DMS 273 (cell line): ENCODE results near the gene GSTO1.
"Not testable (repeated sequence)": the region's sequence is repeated elsewhere in the genome, so short reads cannot be mapped to it uniquely, and the experiment has no call there.

Source experiments
- DNase-seq: peaks from one replicate; lab custom pipeline; 2025; ENCODE audit not compliant: unreplicated experiment; lab: John Stamatoyannopoulos, UW

GSTO1 gene

GRCh38 chr10:104248931-104249330 lies 5.8 kb upstream of the GSTO1 start:
- not testable (repeated sequence) for DNase-seq

GRCh38 chr10:104250371-104250770 lies 4.3 kb upstream of the GSTO1 start:
- DNase-seq: no peak

GRCh38 chr10:104251443-104251842 lies 3.2 kb upstream of the GSTO1 start:
- DNase-seq: no peak

- DNase-seq: peak; percentile 48
Measured at GRCh38 chr10:104252368-104252767, 2.3 kb upstream of the GSTO1 start.

DNA sequence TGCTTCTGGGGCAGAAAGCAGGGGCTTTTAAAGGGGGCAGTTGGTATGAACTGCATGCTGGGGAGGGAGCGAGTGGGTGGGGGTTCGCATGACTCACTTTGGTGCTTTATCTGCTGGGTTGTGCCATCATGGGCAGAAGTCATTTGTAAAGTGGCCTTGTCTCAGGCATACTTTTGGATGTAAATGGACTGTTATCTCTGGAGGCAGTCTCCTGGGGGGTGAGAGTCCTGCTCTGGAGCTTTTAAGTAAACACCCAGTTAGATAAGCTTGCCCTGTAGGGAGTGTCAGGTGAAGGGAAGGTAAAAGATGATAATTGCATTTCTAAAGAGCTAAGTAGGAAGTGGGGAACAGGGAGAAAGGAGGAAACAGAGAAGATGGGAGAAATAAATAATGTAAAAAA lies 1.6 kb upstream of the GSTO1 start:
- no peak for DNase-seq

DNA sequence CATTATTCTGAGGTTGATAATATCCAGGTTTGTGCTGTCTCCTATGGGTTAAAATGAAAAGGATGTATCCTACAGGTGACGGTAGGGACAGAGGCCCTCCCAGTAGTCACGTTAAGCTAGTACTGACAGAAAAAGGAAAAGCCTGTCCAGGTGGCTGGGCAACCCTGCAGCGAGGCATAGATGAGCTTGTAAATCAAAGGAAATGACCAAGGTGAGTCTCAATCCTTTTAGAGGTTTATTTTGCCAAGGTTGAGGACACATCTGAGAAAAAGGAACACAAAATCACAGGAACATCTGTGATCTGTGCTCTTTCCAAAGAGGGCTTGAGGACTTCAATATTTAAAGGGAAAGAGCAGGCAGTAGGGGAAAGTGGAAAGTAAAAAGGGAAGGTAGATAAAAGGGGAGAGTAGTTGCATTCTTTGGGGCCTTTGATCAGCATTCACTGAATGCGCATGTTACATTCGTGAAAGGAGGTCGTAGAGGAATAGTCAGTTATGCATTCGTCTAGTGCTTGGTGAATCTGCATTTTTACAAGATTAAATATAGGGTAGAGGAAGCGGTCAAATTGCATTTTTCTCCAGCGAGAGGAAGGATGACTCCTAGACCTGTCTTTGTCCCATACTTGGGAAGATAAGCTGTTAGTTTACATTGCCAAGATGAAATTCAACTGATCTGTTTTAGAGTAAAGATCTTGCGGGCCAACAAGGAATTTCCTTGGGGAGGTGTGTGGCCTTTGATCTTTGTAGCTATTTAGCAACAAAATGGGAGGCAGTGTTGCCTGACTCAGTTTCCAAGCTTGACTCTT lies 884 bp upstream of the GSTO1 start:
- DNase-seq: no peak

DNA sequence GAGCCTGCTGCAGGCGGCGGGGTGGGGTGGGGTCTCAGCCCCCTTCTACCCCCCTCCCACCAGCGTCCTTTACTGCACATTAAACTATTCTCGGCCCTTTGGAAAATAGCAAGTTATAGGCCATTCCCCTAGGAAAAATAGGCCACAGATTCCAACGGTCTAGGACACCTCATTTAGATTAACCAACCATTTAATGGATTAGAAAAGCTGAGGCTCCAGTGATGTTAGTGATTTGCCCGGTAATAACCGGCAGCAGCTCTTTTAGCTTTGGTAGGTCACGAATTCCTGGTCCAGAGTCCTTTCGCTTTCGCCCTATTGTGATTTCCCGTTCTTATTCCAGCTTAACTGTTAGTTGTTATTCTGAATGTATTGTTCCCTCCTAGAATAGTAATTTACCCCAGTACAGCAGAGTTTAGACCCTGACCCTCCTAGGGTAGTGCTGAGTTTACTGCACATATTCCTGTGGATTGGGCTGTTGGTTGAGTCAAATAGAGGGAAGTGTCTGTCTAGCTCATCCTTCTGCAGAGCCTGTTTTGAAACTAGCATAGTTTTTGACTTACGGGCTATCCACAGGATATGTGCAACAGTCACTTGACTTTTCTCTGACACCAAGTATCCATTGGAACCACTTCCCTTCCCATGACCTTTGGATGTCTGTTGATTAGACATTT lies 754 bp downstream of the GSTO1 start:
- no peak for DNase-seq

DNA sequence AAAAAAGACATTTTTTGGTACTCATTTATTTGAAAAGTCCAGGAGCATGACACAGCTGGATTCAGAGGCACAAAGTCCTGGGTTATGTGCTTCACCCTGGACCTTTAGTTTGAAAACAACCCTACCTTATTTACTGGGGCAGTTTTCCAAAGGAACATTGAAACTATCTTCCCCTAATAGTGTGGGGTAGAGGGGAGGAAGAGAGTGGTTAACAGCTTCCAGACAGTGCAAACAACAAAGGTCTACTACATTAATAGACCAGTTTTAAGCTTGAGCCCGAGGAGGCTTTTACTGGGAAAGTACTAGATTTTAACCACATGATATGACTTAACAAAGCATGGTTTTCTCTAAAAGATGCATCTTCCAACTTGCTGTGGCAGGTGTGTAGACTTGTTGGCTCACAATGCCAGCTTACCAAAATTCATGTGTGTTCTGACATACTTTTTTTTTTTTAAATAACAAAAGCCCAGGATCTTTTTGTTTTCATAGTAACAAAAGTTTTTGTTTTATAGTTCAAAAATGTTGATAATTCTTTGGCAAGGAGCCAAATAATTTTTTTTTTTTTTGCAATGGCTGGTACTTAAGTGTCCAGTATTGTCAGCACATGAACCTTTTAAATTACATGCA lies 1.8 kb downstream of the GSTO1 start:
- no peak for DNase-seq

DNA sequence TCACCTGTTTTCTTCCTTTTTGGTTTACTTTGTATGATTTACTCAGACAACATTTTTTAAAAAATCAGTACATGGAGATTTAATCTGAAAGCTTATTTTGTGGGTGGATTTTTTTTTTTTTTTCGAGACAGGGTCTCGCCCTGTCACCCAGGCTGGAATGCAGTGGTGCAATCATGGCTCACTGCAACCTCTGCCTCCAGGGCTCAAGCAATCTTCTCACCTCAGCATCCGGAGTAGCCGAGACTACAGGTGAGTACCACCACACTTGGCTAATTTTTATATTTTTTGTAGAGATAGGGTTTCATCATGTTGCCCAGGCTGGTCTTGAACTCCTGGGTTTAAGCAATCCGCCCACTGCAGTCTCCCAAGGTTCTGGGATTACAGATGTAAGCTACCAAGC lies 2.5 kb downstream of the GSTO1 start:
- no peak for DNase-seq

GRCh38 chr10:104258209-104258608 lies 3.5 kb downstream of the GSTO1 start:
- DNase-seq: no peak

- DNase-seq: no peak
Measured at GRCh38 chr10:104259456-104259855, 4.8 kb downstream of the GSTO1 start.

DNA sequence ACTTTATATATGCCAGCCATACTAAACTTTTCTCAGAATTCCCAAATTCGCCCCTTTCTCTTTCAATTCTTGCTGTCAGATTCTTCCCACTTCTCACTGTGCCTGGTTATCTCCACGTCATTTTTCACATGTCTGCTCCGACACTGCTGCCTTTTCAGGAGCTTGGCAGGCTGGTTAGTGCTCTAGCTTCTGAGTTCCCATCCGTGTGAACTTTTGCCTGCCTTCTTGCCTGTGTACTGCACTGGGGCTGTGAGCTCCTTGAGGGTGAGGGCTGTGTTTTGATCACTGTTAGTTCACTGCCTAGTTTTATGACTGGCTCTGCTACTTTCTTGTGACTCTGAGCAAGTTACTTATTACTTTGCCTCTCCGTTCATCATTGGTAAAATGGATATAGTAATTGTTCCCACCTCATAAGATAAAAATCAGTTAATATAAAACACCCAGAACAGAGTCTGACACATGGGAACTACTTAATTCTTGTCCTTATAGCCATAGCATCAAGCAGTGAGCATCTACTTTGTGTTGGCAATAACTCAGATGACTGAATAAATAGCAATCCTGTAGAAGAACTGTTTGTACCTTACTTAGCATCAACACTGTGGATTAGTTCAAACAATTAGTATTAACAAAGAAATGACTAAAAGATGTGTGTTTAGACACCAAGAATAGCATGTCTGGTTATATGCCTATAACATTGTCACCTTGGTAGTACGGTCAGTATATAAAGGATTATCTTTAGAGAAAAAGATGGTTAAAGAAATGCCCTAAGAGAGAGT lies 5.5 kb downstream of the GSTO1 start:
- no peak for DNase-seq

- DNase-seq: no peak
Measured at GRCh38 chr10:104260775-104261115, 6.1 kb downstream of the GSTO1 start.

DNA sequence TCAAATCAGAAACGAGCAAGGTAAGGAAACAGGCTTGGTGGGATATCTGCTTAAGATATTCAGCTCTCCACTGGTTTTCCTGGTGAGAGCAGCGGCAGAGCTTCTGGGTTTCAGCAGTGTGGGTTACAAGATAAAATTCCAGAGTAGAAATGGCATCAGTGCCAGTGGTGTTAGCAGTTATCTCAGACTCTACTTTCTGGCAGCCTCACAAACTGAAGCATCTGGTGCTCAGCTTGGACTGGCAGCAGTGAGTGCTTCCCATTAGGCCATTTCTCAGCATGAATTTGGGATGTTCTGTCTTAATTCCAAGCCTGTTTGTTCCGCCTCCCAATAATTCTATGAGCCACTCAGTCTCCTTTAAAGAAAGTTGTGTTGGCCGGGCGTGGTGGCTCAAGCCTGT lies 7.4 kb downstream of the GSTO1 start:
- peak; percentile 74 for DNase-seq

- no peak for DNase-seq
Measured at GRCh38 chr10:104264783-104265182, 10.1 kb downstream of the GSTO1 start.

DNA sequence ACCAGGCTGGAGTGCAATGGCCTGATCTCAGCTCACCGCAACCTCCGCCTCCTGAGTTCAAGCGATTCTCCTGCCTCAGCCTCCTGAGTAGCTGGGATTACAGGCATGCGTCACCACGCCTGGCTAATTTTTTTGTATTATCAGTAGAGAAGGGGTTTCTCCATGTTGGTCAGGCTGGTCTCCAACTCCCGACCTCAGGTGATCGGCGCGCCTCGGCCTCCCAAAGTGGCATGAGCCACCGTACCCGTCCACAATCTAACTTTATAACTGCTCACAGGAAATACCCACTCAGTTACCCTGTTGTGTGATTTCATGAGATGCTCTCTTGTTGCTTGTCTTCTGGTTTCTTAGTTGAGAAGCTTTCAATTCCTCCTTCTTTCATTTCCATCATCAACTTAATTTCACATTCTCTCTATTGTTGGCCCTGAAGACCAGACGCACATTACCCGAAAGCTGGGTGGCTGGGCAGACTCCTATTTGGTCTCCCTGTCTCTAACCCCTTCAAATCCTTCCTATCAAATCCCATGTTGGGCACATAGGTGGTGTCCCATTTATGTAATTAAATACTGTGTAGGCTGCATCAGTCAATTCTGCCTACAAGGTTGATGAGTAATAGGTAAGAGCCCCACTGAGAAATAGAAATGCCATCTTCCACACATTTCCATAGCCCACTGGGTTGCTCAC lies 13.2 kb downstream of the GSTO1 start:
- no peak for DNase-seq

GRCh38 chr10:104268405-104268712 lies 13.7 kb downstream of the GSTO1 start:
- DNase-seq: peak; percentile 48

GRCh38 chr10:104268713-104269645 lies 14.3 kb downstream of the GSTO1 start, which contains the start of gene GSTO2:
GSTO2 (plus strand) TSS chr10:104269184; CDS start chr10:104274916, 5,732 bp downstream.
- DNase-seq: peak; percentile 98

DNA sequence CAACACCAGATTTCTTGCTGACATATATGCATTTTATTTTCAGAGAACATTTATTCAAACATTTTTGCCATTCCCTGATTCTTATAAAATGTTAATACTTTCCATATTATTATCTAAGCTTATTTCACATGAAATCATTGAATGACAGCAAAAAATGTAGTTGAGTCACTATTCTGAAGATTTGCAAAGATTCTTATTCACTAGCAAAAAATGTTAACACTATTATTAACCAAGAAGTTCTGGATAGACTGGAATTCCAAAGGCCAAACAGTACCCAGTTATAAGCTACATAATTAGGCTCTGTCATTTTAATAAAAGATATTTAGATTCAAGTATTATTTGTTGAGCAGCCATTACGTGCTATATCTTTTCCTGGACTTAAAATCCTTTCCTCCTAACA lies 18.6 kb downstream of the GSTO1 start:
- no peak for DNase-seq
